GM12878 (cell line): ENCODE measurements around the gene COL9A1. TPM values are rescaled to one million over a fixed set of nuclear protein-coding genes. Genes with fewer than 3 reads are reported as not detected.

ENCODE experiments used
- ATAC-seq: fragments of 200-7000 bp; cut with Tn5 transposase; 3 replicates; pipeline ENCODE4 v1.9.1; 2020; ENCODE audit warnings: mild to moderate bottlenecking, moderate library complexity
- BruUV-seq: library from RNA; stranded (reverse); fragments of 400-500 nt; replicated peaks from 2 replicates; lab custom pipeline; 2021; lab: Mats Ljungman, UMichigan
- CTCF ChIA-PET: fragments of 300-600 bp; sonication (Branson Sonifier 250); formaldehyde crosslinking; extraction: SDS; loops from one replicate; lab custom pipeline; 2021; ENCODE audit warnings: inconsistent platforms; lab: Yijun Ruan, JAX
- POLR2A ChIA-PET: fragments of 350-600 bp; formaldehyde crosslinking; extraction: SDS; loops from one replicate; lab custom pipeline; 2021; ENCODE audit warnings: inconsistent platforms; lab: Charles Lee
- RAD21 ChIA-PET: fragments of 300-600 bp; sonication (Branson Sonifier 250); formaldehyde crosslinking; loops from one replicate; lab custom pipeline; 2023; ENCODE audit warnings: antibody characterized with exemption; ENCODE audit not compliant: unreplicated experiment; lab: Charles Lee
- SMC1A ChIA-PET: fragments of 300-600 bp; sonication (Branson Sonifier 250); formaldehyde crosslinking; loops from one replicate; lab custom pipeline; 2023; ENCODE audit not compliant: unreplicated experiment, uncharacterized antibody; lab: Charles Lee
- DNase-seq: peaks from one replicate; pipeline ENCODE4 v3.0.0-alpha.2; 2011; ENCODE audit warnings: low read depth, low spot score
- FAIRE-seq: peaks from 3 replicates; lab custom pipeline; 2011; peaks lifted over from hg19 to GRCh38; lab: Jason Lieb, UNC
- H2AFZ ChIP-seq: 2 replicates; pipeline ENCODE4 v1.6.0; 2011; ENCODE audit warnings: low read depth, low read length, control low read depth; ENCODE audit not compliant: control insufficient read depth
- H3K27ac ChIP-seq: 2 replicates; pipeline ENCODE4 v1.5.1; 2011; ENCODE audit warnings: control low read depth; ENCODE audit not compliant: control insufficient read depth, insufficient read depth
- H3K27me3 ChIP-seq, 2 experiments: replicated peaks in 1 of 2; 2 replicates each; pipeline versions ENCODE4 v1.6.0 to v1.6.1; 2011; ENCODE audit warnings: low read length in 1 of 2; ENCODE audit not compliant: control insufficient read depth in 2 of 2, insufficient read depth in 2 of 2
- H3K36me3 ChIP-seq, 2 experiments: 2 replicates each; pipeline ENCODE4 v1.5.1; 2011; ENCODE audit warnings: low read length in 1 of 2; ENCODE audit not compliant: control insufficient read depth in 2 of 2, insufficient read depth in 2 of 2
- H3K4me1 ChIP-seq: 2 replicates; pipeline ENCODE4 v1.6.1; 2011; ENCODE audit warnings: mild to moderate bottlenecking, low read length, moderate library complexity, mixed read lengths; ENCODE audit not compliant: control insufficient read depth, insufficient read depth
- H3K4me2 ChIP-seq: 2 replicates; pipeline ENCODE4 v1.6.0; 2011; ENCODE audit warnings: control low read depth; ENCODE audit not compliant: control insufficient read depth, insufficient read depth
- H3K4me3 ChIP-seq: fragments of 200-600 bp; sonication (generic); 2 replicates; pipeline ENCODE4 v1.5.1; 2016
- H3K79me2 ChIP-seq: 2 replicates; pipeline ENCODE4 v1.6.0; 2011; ENCODE audit warnings: low read length; ENCODE audit not compliant: control insufficient read depth, insufficient read depth
- H3K9ac ChIP-seq: 2 replicates; pipeline ENCODE4 v1.8.0; 2011; ENCODE audit warnings: low read length, control low read depth, mixed read lengths; ENCODE audit not compliant: control insufficient read depth, insufficient read depth
- H3K9me3 ChIP-seq: replicated peaks from 3 replicates; pipeline ENCODE4 v1.5.1; 2011; ENCODE audit warnings: mild to moderate bottlenecking, low read length; ENCODE audit not compliant: control insufficient read depth, insufficient read depth
- H4K20me1 ChIP-seq: 2 replicates; pipeline ENCODE4 v1.6.0; 2011; ENCODE audit not compliant: control insufficient read depth, insufficient read depth
- BACH1 ChIP-seq: fragments of 450-650 bp; IDR thresholded peaks from 2 replicates; pipeline ENCODE4 v1.6.1; 2017; ENCODE audit warnings: mild to moderate bottlenecking, borderline replicate concordance
- CBX5 ChIP-seq: sonication (generic); IDR thresholded peaks from 2 replicates; pipeline ENCODE4 v1.6.1; 2016; ENCODE audit warnings: low read depth, moderate library complexity, mild to moderate bottlenecking, inconsistent platforms
- CHD2 ChIP-seq: IDR thresholded peaks from 2 replicates; pipeline ENCODE4 v1.6.1; 2011; ENCODE audit warnings: low read depth, low read length, improper control_type of control experiment, borderline replicate concordance
- GABPA ChIP-seq: IDR thresholded peaks from 2 replicates; pipeline ENCODE4 v1.6.1; 2014; ENCODE audit warnings: antibody characterized with exemption, low read depth, mild to moderate bottlenecking, inconsistent platforms
- PAX5 ChIP-seq: IDR thresholded peaks from 2 replicates; pipeline ENCODE4 v1.6.1; 2011; ENCODE audit warnings: low read depth, low read length, borderline replicate concordance
- SMC3 ChIP-seq: IDR thresholded peaks from 2 replicates; pipeline ENCODE4 v1.6.1; 2011; ENCODE audit warnings: low read length, improper control_type of control experiment, borderline replicate concordance
- ZNF24 ChIP-seq: fragments of 450-650 bp; IDR thresholded peaks from 2 replicates; pipeline ENCODE4 v1.6.1; 2017; ENCODE audit warnings: antibody characterized with exemption, mild to moderate bottlenecking
- WGBS: methylation state at CpG from one replicate; pipeline ENCODE4 v1.1.6; 2016; ENCODE audit warnings: low lambda C conversion rate; ENCODE audit not compliant: insufficient replicate concordance, insufficient coverage; ENCODE audit errors: missing lambda C conversion rate; 5-methylcytosine and 5-hydroxymethylcytosine counted together
- in situ Hi-C: fragments of 300-500 bp; cut with MboI; formaldehyde crosslinking; loops from 9 replicates; pipeline ENCODE4 v1.14.3; 2018; ENCODE audit warnings: mixed read lengths
- intact Hi-C: fragments of 100-400 bp; cut with micrococcal nuclease; formaldehyde crosslinking; loops from one replicate; pipeline ENCODE4 v1.14.2; 2022; ENCODE audit not compliant: unreplicated experiment
- polyA plus RNA-seq, 11 experiments: library from polyadenylated mRNA; depleted of rRNA in 4 of 11; unstranded in 6 of 11; stranded (reverse) in 5 of 11; fragments of >200 nt; fragmentation: Nextera tagmentation in 4 of 11; fragmentation: Illumina TruSeq in 1 of 11; extraction: Ambion mirVana in 4 of 11; extraction: Trizol in 1 of 11; gene quantifications; 1 replicate in 1 of 11; 2 replicates in 10 of 11; pipeline versions ENCODE4 v1.2.1 to v1.2.3, GENCODE V29; 2011 to 2016; ENCODE audit warnings: inconsistent platforms in 2 of 11, missing spikeins in 2 of 11, low read depth in 1 of 11
- total RNA-seq, 4 experiments: library from RNA; depleted of rRNA in 3 of 4; stranded (reverse); fragments of >200 nt in 3 of 4; fragmentation: Illumina TruSeq in 1 of 4; extraction: Trizol in 1 of 4; gene quantifications; 2 replicates each; pipeline versions ENCODE4 v1.2.1 to v1.2.3, GENCODE V29; 2013 to 2021
- TF ChIP-seq, protein P1 (sequence below): IDR thresholded peaks from 2 replicates; pipeline ENCODE4 v1.6.1; 2011; ENCODE audit warnings: mild to moderate bottlenecking, low read depth, low read length, moderate library complexity; ENCODE audit not compliant: insufficient replicate concordance
- TF ChIP-seq, protein P2 (sequence below): fragments of 450-650 bp; IDR thresholded peaks from 2 replicates; pipeline ENCODE4 v1.6.1; 2016; ENCODE audit warnings: mild to moderate bottlenecking, moderate library complexity, borderline replicate concordance

COL9A1 gene
- total and polyA plus RNA-seq, 10 of the 15 experiments (the other 5 are each of a cell fraction or from before 2014, with no cell fraction given) = not detected

DNA sequence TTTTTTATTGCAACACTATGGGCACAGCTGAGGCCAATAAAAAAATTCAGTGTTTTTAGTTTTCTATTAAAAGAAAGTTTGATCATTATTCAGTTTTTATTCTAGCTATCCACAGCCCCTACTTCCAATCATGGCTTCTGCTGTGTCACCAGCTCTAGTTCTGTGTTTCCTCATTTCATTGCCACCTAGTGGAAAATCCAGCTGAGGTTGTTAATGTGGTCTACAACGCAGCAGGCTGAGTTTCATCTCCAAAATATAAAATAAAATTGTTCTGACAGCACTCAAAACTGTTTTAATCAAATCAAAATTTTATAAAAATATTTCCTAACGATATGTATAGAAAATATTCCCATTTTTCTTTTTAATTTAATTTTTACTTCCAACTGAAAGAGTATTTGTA is 13.6 kb downstream of the COL9A1 start:
- in situ Hi-C loops = no loop called here
- H3K4me1 ChIP-seq = no peaks in the 10 kb centered on the region
- intact Hi-C loops = no loop called here
- H3K79me2 ChIP-seq = no peaks in the 10 kb centered on the region
- no peak overlapping the region for H3K4me2 ChIP-seq
- TF ChIP-seq SMC3 (no peak), CBX5 (no peak), BACH1 (no peak), PAX5 (no peak), CHD2 (no peak), ZNF24 (no peak), GABPA (no peak)
- TF ChIP-seq, protein P1, sequence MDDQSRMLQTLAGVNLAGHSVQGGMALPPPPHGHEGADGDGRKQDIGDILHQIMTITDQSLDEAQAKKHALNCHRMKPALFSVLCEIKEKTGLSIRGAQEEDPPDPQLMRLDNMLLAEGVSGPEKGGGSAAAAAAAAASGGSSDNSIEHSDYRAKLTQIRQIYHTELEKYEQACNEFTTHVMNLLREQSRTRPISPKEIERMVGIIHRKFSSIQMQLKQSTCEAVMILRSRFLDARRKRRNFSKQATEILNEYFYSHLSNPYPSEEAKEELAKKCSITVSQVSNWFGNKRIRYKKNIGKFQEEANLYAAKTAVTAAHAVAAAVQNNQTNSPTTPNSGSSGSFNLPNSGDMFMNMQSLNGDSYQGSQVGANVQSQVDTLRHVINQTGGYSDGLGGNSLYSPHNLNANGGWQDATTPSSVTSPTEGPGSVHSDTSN = no peak
- TF ChIP-seq, protein P2, sequence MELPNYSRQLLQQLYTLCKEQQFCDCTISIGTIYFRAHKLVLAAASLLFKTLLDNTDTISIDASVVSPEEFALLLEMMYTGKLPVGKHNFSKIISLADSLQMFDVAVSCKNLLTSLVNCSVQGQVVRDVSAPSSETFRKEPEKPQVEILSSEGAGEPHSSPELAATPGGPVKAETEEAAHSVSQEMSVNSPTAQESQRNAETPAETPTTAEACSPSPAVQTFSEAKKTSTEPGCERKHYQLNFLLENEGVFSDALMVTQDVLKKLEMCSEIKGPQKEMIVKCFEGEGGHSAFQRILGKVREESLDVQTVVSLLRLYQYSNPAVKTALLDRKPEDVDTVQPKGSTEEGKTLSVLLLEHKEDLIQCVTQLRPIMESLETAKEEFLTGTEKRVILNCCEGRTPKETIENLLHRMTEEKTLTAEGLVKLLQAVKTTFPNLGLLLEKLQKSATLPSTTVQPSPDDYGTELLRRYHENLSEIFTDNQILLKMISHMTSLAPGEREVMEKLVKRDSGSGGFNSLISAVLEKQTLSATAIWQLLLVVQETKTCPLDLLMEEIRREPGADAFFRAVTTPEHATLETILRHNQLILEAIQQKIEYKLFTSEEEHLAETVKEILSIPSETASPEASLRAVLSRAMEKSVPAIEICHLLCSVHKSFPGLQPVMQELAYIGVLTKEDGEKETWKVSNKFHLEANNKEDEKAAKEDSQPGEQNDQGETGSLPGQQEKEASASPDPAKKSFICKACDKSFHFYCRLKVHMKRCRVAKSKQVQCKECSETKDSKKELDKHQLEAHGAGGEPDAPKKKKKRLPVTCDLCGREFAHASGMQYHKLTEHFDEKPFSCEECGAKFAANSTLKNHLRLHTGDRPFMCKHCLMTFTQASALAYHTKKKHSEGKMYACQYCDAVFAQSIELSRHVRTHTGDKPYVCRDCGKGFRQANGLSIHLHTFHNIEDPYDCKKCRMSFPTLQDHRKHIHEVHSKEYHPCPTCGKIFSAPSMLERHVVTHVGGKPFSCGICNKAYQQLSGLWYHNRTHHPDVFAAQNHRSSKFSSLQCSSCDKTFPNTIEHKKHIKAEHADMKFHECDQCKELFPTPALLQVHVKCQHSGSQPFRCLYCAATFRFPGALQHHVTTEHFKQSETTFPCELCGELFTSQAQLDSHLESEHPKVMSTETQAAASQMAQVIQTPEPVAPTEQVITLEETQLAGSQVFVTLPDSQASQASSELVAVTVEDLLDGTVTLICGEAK = no peak
- H3K27ac ChIP-seq = no peak overlapping the region
- no peaks in the 10 kb centered on the region for H4K20me1 ChIP-seq
- no peak for ATAC-seq
- no peak overlapping the region for H3K4me3 ChIP-seq
- BruUV-seq = no TSS peak
- H3K9ac ChIP-seq = no peak overlapping the region
- DNase-seq = no peak
- no peak overlapping the region for H2AFZ ChIP-seq
- ChIA-PET POLR2A (no interaction called here), CTCF (interaction anchor here (1.5 to 2.1 kb wide), 2 partner anchors 20 to 68 kb away, joined by 8 to 18 read pairs; no protein-coding TSS in a partner anchor), SMC1A (interaction anchor here (0.8 to 1.1 kb wide), 2 partner anchors 20 to 68 kb away, joined by 3 to 4 read pairs; no protein-coding TSS in a partner anchor), RAD21 (no interaction called here)
- no peak for FAIRE-seq
- peaks cover 0 to 2% of the 10 kb centered on the region in 2 experiments; a peak in 2 of 4 replicates for H3K27me3 ChIP-seq
- H3K36me3 ChIP-seq = no peaks in the 10 kb centered on the region
- H3K9me3 ChIP-seq = no peaks in the 10 kb centered on the region
- 11% methylated on average over 2 of the region's 2 CpGs for WGBS
